Limb (tissue), 2 donors: Measurements from ENCODE around the gene HS3ST3A1.
A peak's percentile ranks its signal among the peaks of the same experiment; 100 is the strongest.
"Not testable (repeated sequence)": the region's sequence is repeated elsewhere in the genome, so short reads cannot be mapped to it uniquely, and the experiment has no call there.

Experiments used
- DNase-seq, 2 donors: peaks; one replicate each; pipeline ENCODE4 v3.0.0-alpha.2; 2016; ENCODE audit errors: extremely low spot score in 2 of 2

HS3ST3A1 gene

GRCh38 chr17:13538841-13539411, 62.8 kb downstream of the HS3ST3A1 start:
- no peak for DNase-seq

- DNase-seq, result no peak
Measured at GRCh38 chr17:13537871-13538643, 63.7 kb downstream of the HS3ST3A1 start.

GRCh38 chr17:13537167-13537731, 64.5 kb downstream of the HS3ST3A1 start:
- DNase-seq, result no peak

DNA sequence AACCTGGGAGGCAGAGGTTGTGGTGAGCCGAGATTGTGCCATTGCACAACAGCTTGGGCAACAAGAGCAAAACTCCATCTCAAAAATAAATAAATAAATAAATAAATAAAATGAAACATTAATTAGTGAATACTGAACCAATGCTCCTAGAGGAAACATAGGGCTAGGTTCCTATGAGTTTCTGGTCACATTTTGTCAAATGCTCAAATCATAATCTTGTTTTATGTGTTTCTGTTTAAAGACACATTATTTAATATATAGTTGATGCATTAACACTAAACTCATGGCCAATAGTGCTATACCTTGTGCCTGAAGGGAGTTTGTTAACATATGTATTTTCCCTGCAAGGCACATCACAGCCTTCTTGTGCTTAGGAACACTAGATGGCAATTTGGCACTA, 66.8 kb downstream of the HS3ST3A1 start:
- no peak for DNase-seq

DNA sequence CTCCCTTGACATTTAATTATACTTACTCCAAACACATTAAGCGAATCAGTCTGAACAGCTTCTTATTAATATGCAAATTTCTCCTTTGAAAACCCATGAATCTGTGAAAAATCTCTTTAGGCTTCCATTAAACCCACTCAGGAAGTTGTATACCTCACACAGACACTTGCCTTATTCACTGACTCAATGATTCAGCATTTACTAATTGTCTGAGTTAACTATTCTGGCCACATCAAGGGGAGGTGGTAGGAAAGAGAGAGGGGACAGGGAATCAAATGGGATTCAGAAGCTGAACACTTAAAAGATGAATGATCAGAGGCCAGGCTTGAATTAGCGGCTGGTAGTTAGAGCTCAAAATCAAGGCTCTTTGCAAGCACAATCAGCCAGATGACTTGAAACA, 70.0 kb downstream of the HS3ST3A1 start:
- DNase-seq, result no peak

GRCh38 chr17:13525876-13526275, 75.9 kb downstream of the HS3ST3A1 start:
- no peak for DNase-seq

- DNase-seq, result no peak
Measured at GRCh38 chr17:13523164-13523563, 78.6 kb downstream of the HS3ST3A1 start.

DNA sequence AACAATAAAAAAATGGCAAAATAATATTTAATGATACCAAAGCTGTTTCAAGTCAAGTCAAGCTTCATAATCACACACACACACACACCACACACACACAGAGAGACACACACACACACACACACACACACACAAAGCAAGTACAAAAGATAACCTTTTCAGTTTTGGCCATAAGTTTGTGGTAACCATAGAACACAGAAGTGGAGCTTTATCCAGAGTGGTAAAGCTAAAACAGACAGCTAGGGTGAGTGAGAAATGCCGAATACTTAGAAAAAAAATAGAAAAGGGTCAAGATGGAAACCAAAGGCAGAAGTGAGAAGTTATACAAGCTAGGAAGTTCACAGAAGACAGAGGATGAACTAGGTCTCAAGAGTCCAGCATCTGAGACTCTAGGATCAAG, 79.0 kb downstream of the HS3ST3A1 start:
- no peak for DNase-seq

GRCh38 chr17:13521784-13522183, 79.9 kb downstream of the HS3ST3A1 start:
- no peak for DNase-seq

DNA sequence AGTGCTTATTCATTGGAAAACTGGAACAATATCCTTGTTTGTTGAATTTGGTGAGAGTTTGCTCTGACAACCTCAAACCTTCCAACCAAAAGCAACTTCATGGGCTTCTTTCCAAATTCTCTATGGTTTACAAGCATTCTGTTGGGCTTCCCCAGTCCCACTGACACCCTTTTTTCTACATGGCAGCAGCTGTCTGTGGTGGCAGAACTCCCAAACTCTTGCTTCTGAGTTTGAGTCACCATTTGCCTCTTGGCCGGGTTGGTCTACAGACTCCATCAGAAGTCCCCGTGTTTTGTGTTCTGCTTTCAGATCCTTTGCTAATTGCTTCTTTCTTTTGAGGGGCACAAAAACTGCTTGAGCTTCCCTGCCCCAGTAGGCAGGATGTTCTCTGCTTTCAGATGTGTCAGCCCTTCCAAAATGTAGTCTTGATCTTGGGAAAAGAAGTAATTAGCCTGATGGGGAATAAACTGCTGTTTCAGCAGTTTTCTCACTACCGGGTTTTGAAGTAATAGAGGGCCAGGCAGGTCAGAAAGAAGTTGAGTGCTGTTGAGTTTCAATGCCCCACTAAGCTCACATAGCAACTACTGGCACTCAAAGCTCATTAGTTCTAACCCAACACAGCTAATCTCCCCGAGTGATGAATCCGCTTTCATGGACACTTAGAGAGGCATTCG, 80.7 kb downstream of the HS3ST3A1 start:
- no peak for DNase-seq

- no peak for DNase-seq
Measured at GRCh38 chr17:13518261-13519000, 83.3 kb downstream of the HS3ST3A1 start.

GRCh38 chr17:13513039-13513405, 88.7 kb downstream of the HS3ST3A1 start:
- peak in 1 of 2 donors; percentile 29 for DNase-seq

DNA sequence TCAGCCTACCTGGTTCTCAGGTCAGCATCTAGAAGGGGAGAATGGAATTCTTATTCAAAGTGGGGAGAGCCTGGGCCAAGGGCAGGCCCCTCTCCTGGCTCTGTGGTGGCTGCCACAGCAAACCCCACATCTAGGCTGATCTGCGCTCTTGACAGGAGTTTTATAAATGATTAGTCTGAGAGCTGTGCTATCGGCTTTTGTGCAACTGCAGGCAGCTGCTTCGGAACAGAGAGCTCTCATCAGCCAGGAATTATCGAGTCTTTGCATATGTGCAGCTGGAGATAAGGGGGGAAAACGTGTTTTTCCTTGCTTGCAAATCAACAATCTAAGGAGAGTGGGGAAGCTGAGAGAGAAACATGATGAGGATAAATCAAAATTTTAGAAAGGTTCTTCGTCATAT, 91.7 kb downstream of the HS3ST3A1 start:
- DNase-seq, result no peak

DNA sequence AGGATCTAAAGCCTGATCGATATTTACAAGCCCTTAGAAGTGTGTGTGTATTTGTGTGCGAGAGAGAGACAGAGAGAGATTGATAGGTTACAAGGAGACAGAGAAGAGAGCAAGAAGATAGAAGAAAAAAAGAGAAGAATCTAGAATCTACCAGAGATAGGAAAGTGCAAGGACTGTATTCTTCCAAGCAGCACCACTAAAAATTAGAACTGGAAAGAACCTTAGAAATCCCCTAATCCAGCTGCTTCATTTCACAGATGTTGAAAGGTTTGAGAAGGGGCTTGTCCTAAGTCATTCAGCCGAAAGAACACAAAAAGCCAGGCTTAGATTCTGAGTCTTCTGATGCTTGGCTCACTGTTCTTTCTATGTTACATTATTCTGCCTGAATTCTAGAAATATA, 92.2 kb downstream of the HS3ST3A1 start:
- DNase-seq, result no peak

- no peak for DNase-seq
Measured at GRCh38 chr17:13508896-13509295, 92.8 kb downstream of the HS3ST3A1 start.

DNA sequence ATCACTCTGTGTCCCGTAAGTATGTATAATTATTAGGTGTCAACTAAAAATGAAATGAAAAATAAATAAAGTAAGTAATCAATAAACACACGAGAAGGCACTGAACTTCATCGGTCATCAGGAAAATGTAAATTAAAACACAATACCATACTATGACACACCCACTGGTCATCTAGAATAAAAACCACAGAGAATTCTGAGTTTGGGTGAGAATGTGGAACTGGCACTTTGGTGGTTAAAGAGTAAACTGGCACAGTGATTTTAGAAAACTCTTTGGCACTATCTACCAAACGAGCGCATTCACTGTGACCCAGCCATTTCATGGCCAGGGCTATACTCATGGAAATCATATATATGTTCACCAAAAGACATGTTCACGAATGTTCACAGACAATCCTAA, 98.2 kb downstream of the HS3ST3A1 start:
- DNase-seq, result no peak

DNA sequence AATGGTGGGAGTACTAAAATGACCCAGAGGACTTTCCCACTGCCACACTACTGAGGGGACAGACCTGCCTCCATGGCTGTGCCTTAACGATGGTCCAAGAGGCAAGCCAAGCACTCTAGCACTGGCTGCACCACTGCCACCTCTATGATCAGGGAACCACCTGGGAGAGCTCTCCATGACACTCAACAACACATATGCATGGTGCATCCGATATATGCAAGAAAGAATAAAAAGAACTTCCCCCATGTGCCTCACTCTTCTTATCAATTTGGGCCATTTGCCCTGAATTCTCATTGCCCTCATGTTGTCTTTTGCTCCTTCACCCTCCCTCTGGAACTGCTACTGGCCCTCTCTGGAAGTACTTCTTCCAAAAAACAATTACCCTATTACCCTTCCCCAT, 99.5 kb downstream of the HS3ST3A1 start:
- no peak for DNase-seq

DNA sequence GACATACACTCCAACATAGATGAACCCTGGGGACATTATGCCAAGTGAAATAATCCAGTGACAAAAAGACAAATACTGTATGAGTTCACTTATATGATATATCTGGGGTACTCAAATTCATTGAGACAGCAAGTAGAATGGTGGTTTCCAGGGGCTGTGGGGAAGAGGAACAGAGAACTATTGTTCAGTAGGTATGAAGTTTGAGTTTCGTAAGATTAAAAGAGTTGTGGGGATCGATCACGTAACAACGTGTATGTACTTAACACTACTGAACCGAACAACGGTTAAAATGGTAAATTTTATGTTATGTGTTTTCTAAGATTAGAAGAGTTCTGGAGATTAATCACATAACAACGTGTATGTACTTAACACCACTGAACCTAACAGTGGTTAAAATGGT, 100.8 kb downstream of the HS3ST3A1 start:
- DNase-seq, result no peak

DNA sequence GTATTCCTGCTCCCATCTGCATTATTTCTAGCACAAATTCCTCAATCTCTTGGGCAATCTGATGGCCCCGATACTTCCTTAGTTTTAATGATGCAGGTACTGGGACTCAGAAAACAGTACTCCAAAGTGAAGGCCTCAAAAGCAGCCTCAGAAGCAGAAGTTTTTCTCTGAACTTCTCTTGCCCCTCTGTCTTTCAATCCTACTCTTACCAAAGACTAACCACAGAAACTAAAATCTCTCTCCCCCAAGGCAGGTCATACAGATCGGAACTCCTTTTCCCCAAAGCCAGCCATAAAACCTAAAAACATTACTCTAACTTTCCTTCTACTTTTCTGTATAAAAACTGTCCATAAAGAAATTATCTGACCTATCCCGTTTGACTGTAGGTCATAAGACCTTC, 103.5 kb downstream of the HS3ST3A1 start:
- DNase-seq, result no peak

DNA sequence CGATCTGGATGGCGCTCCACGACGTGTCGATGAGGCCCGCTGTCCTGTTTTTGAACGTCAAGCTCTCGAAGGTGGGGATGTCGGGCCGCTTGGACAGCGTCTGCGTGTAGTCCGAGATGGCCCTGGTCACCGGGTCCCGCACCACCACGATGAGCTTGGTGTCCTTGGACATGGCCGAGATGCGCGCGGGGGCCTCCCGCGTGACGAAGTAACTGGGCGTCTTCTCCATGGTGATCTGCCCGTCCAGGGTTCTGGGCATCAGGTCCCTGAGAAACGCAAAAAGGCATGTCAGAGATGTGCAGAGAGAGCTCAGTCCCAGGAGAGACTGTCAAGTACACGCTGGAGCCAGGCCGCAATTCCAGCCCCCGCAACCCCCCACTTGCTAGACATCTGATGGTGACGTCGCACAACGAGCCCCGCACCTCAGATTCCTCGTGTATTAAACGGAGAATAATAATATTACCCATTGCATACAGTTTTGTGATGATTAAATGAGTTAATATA, 105.1 kb downstream of the HS3ST3A1 start:
- not testable (repeated sequence) for DNase-seq

GRCh38 chr17:13495423-13495822, 106.3 kb downstream of the HS3ST3A1 start:
- DNase-seq, result no peak

- DNase-seq, result no peak
Measured at GRCh38 chr17:13492737-13493122, 109.0 kb downstream of the HS3ST3A1 start.
